OCI-LY3 (cell line): Measurements from ENCODE around the gene HMCN1.

Source experiments
- EZH2phosphoT487 ChIP-seq: fragments of 200-600 bp; shearing (Covaris generic); IDR thresholded peaks from 2 replicates; pipeline ENCODE4 v1.6.1; 2018; ENCODE audit warnings: antibody characterized with exemption, mixed run types, low read depth
- TF ChIP-seq, protein P1 (sequence below): fragments of 200-600, 300-600 bp; sonication (generic); IDR thresholded peaks from 2 replicates; pipeline ENCODE4 v1.5.1; 2014; ENCODE audit warnings: antibody characterized with exemption, low read length, low read depth

DNA sequence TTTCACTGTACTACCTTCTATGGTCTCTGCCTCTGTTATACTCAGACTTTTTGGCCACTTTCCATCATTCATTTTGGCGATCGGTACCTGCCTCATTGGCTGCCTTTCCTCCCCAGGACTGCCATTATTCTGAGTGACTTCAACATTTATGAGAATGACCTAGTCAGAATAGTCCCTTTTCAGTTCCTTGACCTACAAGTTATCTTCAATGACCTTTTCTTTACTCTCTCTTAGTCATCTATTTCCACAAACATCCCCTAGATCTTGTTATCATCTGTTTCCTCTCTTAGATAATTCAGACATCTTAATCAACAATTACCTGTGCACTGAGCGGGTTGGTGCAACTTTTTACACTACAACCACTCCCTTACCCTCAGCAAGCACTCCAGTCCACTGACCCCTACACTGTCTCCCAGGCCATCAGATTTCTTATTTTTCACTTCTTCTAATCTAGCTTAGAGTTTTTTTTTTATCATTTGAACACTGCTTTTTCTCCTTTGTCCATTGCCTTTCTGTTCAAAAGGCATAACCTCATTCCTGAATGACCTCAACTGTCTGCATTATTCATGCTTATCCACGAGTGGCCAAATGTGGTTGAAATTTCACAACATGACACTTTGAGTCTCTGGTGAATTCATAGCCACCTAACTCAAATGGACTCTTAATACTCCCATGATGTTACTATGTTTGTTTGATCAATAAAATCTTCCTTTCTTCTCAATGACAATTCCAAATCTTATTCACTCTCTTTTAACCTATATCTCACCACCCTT lies 112.7 kb downstream of the HMCN1 start:
- TF ChIP-seq, protein P1, sequence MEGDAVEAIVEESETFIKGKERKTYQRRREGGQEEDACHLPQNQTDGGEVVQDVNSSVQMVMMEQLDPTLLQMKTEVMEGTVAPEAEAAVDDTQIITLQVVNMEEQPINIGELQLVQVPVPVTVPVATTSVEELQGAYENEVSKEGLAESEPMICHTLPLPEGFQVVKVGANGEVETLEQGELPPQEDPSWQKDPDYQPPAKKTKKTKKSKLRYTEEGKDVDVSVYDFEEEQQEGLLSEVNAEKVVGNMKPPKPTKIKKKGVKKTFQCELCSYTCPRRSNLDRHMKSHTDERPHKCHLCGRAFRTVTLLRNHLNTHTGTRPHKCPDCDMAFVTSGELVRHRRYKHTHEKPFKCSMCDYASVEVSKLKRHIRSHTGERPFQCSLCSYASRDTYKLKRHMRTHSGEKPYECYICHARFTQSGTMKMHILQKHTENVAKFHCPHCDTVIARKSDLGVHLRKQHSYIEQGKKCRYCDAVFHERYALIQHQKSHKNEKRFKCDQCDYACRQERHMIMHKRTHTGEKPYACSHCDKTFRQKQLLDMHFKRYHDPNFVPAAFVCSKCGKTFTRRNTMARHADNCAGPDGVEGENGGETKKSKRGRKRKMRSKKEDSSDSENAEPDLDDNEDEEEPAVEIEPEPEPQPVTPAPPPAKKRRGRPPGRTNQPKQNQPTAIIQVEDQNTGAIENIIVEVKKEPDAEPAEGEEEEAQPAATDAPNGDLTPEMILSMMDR, result no peak
- TF ChIP-seq EZH2phosphoT487, result no peak
